ENCODE measurements around the gene SYT12.

The SYT12 gene

GRCh38 chr11:66996609-66997273 is 26.2 kb upstream of the SYT12 start:
- Histone ChIP-seq H3K36me3 (ENCODE audit: insufficient read depth, low read length) (no peaks in the 10 kb centered on the region), H3K27me3 (ENCODE audit: insufficient read depth, low read length, poor library complexity, severe bottlenecking) (peaks cover 5% of the 10 kb centered on the region), H3K9ac (ENCODE audit: low read depth, low read length, poor library complexity, severe bottlenecking) (no peak overlapping the region), H3K9me3 (ENCODE audit: insufficient read depth, low read depth, low read length) (no peaks in the 10 kb centered on the region), H3K4me2 (ENCODE audit: low read depth, low read length, poor library complexity, severe bottlenecking) (no peak overlapping the region), H3F3A (ENCODE audit: low read depth) (no peaks in the 10 kb centered on the region), H3K79me2 (ENCODE audit: insufficient read depth, low read length) (no peaks in the 10 kb centered on the region), H4K20me1 (ENCODE audit: insufficient read depth, low read length, poor library complexity, severe bottlenecking) (no peaks in the 10 kb centered on the region), H3K4me3 (ENCODE audit: low read length, poor library complexity, severe bottlenecking) (no peak overlapping the region), H2AFZ (ENCODE audit: low read length) (no peak overlapping the region), H3K9me2 (replicated peaks; ENCODE audit: low read depth, low read length) (no peaks in the 10 kb centered on the region), H3K4me1 (ENCODE audit: insufficient read depth, low read length, poor library complexity, severe bottlenecking) (no peaks in the 10 kb centered on the region)
- TF ChIP-seq EZH2phosphoT487 (IDR thresholded peaks at IDR 0.05; ENCODE audit: borderline replicate concordance) (no peak), CTCF (conservative IDR thresholded peaks at IDR 0.05; ENCODE audit: low read length) (no peak)

GRCh38 chr11:66999555-66999954 is 23.4 kb upstream of the SYT12 start:
- H4K20me1 ChIP-seq (ENCODE audit: insufficient read depth, low read length, poor library complexity, severe bottlenecking) = no peaks in the 10 kb centered on the region
- H3K9me3 ChIP-seq (ENCODE audit: insufficient read depth, low read depth, low read length) = no peaks in the 10 kb centered on the region
- H3K4me3 ChIP-seq (ENCODE audit: low read length, poor library complexity, severe bottlenecking) = no peak overlapping the region
- no peak overlapping the region for H2AFZ ChIP-seq (ENCODE audit: low read length)
- no peaks in the 10 kb centered on the region for H3F3A ChIP-seq (ENCODE audit: low read depth)
- peaks cover 12% of the 10 kb centered on the region for H3K27me3 ChIP-seq (ENCODE audit: insufficient read depth, low read length, poor library complexity, severe bottlenecking)
- H3K79me2 ChIP-seq (ENCODE audit: insufficient read depth, low read length) = no peaks in the 10 kb centered on the region
- no peak overlapping the region for H3K4me2 ChIP-seq (ENCODE audit: low read depth, low read length, poor library complexity, severe bottlenecking)
- no peak for TF ChIP-seq EZH2phosphoT487 (IDR thresholded peaks at IDR 0.05; ENCODE audit: borderline replicate concordance)
- no peak for TF ChIP-seq CTCF (conservative IDR thresholded peaks at IDR 0.05; ENCODE audit: low read length)
- H3K36me3 ChIP-seq (ENCODE audit: insufficient read depth, low read length) = no peaks in the 10 kb centered on the region
- H3K4me1 ChIP-seq (ENCODE audit: insufficient read depth, low read length, poor library complexity, severe bottlenecking) = no peaks in the 10 kb centered on the region
- H3K9me2 ChIP-seq (replicated peaks; ENCODE audit: low read depth, low read length) = no peaks in the 10 kb centered on the region
- no peak overlapping the region for H3K9ac ChIP-seq (ENCODE audit: low read depth, low read length, poor library complexity, severe bottlenecking)

GRCh38 chr11:67001332-67001731 is 21.6 kb upstream of the SYT12 start:
- TF ChIP-seq CTCF (conservative IDR thresholded peaks at IDR 0.05; ENCODE audit: low read length) (no peak), EZH2phosphoT487 (IDR thresholded peaks at IDR 0.05; ENCODE audit: borderline replicate concordance) (no peak)
- H3K4me1 ChIP-seq (ENCODE audit: insufficient read depth, low read length, poor library complexity, severe bottlenecking) = peaks cover 3% of the 10 kb centered on the region
- H3K27me3 ChIP-seq (ENCODE audit: insufficient read depth, low read length, poor library complexity, severe bottlenecking) = peaks cover 12% of the 10 kb centered on the region
- H3K9me3 ChIP-seq (ENCODE audit: insufficient read depth, low read depth, low read length) = no peaks in the 10 kb centered on the region
- H3K4me2 ChIP-seq (ENCODE audit: low read depth, low read length, poor library complexity, severe bottlenecking) = no peak overlapping the region
- H4K20me1 ChIP-seq (ENCODE audit: insufficient read depth, low read length, poor library complexity, severe bottlenecking) = no peaks in the 10 kb centered on the region
- no peaks in the 10 kb centered on the region for H3K36me3 ChIP-seq (ENCODE audit: insufficient read depth, low read length)
- H3F3A ChIP-seq (ENCODE audit: low read depth) = no peaks in the 10 kb centered on the region
- no peak overlapping the region for H3K9ac ChIP-seq (ENCODE audit: low read depth, low read length, poor library complexity, severe bottlenecking)
- no peaks in the 10 kb centered on the region for H3K79me2 ChIP-seq (ENCODE audit: insufficient read depth, low read length)
- no peak overlapping the region for H3K4me3 ChIP-seq (ENCODE audit: low read length, poor library complexity, severe bottlenecking)
- no peaks in the 10 kb centered on the region for H3K9me2 ChIP-seq (replicated peaks; ENCODE audit: low read depth, low read length)
- no peak overlapping the region for H2AFZ ChIP-seq (ENCODE audit: low read length)

Measured in Loucy (cell line).